ENCODE results near the gene SFPQ.

SFPQ gene

DNA sequence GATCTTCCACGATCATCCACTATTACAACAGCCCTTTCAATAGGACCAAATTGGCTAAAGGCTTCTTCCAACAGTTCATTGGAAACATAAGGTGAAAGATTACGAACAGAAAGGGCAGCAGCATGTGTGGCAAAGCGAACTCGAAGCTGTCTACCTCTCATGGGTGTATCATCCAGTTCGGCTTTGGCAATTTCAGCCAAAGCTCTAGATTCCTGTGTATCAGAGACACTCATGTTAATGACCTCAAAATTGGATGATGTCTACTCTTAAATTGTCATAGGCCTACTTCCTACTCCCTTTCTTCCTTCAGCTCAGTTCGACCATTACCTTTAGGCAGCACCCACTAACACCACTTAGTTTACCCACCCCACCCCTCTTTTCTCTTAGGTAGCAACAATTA is 2.2 kb downstream of the SFPQ start:
- FAIRE-seq, result peak; percentile 13
- TF ChIP-seq TAF1 (IDR thresholded peaks at IDR 0.05; ENCODE audit: low read depth, low read length) (no peak), PAX5 (IDR thresholded peaks at IDR 0.05; ENCODE audit: insufficient read depth, low read length, severe bottlenecking) (no peak), POLR2A (IDR thresholded peaks at IDR 0.05; ENCODE audit: low read depth, low read length) (peak; percentile 50; the same call in 1 of the 2 replicates), SPI1 (IDR thresholded peaks at IDR 0.05; ENCODE audit: low read depth, low read length) (no peak), POLR2AphosphoS5 (IDR thresholded peaks at IDR 0.05; ENCODE audit: low read depth, low read length) (no peak), POU2F2 (IDR thresholded peaks at IDR 0.05; ENCODE audit: low read depth, low read length) (no peak)
- no peak for DNase-seq (ENCODE audit: insufficient read length, low spot score)

DNA sequence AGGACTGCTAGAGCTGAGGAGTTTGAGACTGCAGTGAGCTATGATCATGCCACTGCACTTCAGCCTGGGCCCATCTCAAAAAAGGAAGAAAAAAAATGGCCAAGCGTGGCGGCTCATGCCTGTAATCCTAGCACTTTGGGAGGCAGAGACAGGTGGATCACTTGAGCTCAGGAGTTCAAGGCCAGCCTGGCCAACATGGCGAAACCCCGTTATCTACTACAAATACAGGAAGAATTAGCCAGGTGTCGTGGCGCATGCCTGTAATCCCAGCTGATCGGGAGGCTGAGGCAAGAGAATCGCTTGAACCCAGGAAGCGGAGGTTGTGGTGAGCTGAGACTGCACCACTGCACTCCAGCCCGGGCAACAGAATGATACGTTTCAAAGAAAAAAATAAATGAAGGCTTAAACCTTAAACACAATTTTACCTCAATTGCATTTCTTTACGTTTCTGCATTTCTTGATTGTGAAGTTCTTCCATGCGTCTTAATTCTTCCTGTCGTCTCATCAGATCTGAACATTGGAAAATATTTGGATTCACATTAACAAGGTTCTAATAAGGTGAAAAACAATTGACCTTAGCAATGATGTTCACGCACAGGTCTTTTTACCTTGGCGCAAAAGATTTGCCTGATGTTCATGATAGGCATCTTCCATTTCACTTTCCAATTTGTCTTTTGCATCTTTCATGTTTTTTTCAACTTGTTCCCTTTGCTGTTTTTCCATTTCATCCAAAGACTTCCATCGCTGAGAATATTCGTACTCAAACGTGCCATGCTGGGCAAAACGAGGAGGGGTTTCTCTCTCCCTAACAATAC is 4.2 kb downstream of the SFPQ start:
- FAIRE-seq (no peak), DNase-seq (ENCODE audit: insufficient read length, low spot score) (no peak)
- TF ChIP-seq POLR2A (IDR thresholded peaks at IDR 0.05; ENCODE audit: low read depth, low read length), result no peak
- TF ChIP-seq POLR2AphosphoS5 (IDR thresholded peaks at IDR 0.05; ENCODE audit: low read depth, low read length), result peak; percentile 53; the same call in 1 of the 2 replicates

DNA sequence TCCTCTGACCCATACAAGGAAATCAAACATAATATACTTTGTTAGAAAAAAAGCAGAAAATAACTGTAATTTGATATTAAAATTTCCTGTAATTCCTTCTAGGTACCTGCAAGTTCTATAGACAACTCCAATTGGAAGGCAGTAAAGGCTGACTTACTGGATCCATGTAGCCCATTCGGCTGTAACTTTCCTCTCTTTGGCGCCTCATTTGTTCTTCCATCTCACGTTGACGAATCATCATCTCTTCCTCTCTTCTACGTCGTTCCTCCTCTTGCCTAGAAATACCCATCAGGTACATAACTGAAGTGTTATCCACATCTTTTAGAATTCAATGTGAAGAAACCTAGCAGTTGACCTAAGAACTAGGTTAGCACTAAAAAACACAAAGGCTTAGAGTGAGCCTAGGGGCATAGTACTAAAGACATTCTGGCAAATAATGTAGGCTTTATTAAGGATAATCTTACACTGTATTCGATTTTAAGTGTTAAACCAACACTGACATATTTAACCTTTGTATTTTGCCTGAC is 5.1 kb downstream of the SFPQ start:
- TF ChIP-seq POLR2A (IDR thresholded peaks at IDR 0.05; ENCODE audit: low read depth, low read length), result peak; percentile 50; the same call in 1 of the 2 replicates
- no peak for TF ChIP-seq POLR2AphosphoS5 (IDR thresholded peaks at IDR 0.05; ENCODE audit: low read depth, low read length)
- TF ChIP-seq POU2F2 (IDR thresholded peaks at IDR 0.05; ENCODE audit: low read depth, low read length), result no peak
- DNase-seq (ENCODE audit: insufficient read length, low spot score) (no peak), FAIRE-seq (no peak)

DNA sequence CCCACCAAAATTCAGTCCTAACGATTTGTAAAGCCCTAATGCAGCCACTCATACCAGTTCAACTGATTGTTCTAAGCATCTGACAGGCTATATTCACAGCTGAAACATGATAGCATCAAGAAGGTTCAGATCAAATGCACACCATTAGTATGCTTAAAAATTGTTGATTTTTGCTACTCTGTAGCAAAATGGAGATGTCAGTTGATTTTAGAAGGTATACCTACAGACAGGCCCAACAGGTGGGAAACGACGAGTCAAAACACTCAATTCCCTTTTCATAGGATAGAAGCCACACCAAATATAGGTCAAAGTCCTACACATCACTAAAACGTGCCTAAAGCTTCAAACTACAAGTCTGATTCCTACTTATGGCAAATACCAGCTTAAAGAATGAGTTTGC is 6.7 kb downstream of the SFPQ start:
- DNase-seq (ENCODE audit: insufficient read length, low spot score) (no peak), FAIRE-seq (no peak)
- TF ChIP-seq POLR2AphosphoS5 (IDR thresholded peaks at IDR 0.05; ENCODE audit: low read depth, low read length) (no peak), TAF1 (IDR thresholded peaks at IDR 0.05; ENCODE audit: low read depth, low read length) (no peak), SPI1 (IDR thresholded peaks at IDR 0.05; ENCODE audit: low read depth, low read length) (no peak), POU2F2 (IDR thresholded peaks at IDR 0.05; ENCODE audit: low read depth, low read length) (no peak), PAX5 (IDR thresholded peaks at IDR 0.05; ENCODE audit: insufficient read depth, low read length, severe bottlenecking) (no peak)

DNA sequence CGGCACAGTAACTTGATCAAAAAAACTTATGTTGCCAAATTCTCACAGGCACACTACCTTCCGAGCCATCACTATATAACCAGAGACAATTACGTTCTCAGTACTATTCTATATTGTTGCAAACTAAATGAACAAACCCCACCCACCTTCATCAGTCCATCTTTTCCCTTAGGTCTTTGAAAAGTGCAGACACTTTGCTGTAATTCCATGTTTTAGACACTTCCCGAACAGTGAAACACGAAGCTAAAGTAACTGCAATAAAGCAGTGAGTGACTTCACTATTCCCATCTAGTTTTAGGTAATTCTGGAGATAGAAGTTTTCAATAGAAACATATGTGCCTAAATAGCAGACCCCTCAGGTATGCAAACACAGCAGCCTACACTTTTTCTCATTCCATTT is 7.7 kb downstream of the SFPQ start:
- FAIRE-seq (no peak), DNase-seq (ENCODE audit: insufficient read length, low spot score) (no peak)
- TF ChIP-seq POLR2A (IDR thresholded peaks at IDR 0.05; ENCODE audit: low read depth, low read length), result no peak; the same call in 1 of the 2 replicates
- peak; percentile 43; the same call in 1 of the 2 replicates for TF ChIP-seq POLR2AphosphoS5 (IDR thresholded peaks at IDR 0.05; ENCODE audit: low read depth, low read length)

DNA sequence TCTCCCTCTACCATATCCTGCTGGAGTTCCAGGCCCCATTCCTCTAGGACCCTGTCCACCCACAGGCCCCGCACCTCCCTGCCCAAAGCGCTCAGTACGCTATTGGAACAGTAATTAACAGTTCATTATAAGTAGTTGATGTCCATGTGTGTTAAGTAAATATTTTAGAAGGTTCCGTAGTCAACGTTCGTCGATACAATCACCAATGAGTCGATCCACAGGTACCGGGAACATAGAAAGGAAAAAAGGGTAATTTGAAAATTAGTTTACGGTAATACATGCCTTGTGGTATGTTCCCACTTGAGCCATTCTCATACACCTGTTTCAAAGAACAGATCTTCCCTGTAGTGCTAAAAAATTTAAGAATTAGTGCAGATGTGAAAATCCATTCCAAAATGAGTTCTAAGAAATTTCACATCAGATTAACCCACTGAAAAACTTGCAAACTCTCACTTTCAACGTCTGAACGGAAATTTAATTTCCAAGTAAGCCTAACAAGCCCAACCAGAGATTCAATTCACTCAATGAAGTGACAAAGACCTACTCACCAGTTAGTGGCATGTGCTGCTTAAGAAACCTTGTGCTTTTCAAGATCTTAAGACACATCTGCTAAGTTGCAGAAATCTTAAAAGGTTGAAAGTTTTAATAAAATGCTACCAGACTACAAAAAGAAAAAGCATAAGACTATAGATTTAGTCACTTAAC is 8.3 kb downstream of the SFPQ start:
- no peak for DNase-seq (ENCODE audit: insufficient read length, low spot score)
- no peak for FAIRE-seq
- TF ChIP-seq POU2F2 (IDR thresholded peaks at IDR 0.05; ENCODE audit: low read depth, low read length) (no peak), SPI1 (IDR thresholded peaks at IDR 0.05; ENCODE audit: low read depth, low read length) (no peak), PAX5 (IDR thresholded peaks at IDR 0.05; ENCODE audit: insufficient read depth, low read length, severe bottlenecking) (no peak), POLR2AphosphoS5 (IDR thresholded peaks at IDR 0.05; ENCODE audit: low read depth, low read length) (peak; percentile 27; the same call in 1 of the 2 replicates), TAF1 (IDR thresholded peaks at IDR 0.05; ENCODE audit: low read depth, low read length) (no peak), POLR2A (IDR thresholded peaks at IDR 0.05; ENCODE audit: low read depth, low read length) (no peak; the same call in 1 of the 2 replicates)

DNA sequence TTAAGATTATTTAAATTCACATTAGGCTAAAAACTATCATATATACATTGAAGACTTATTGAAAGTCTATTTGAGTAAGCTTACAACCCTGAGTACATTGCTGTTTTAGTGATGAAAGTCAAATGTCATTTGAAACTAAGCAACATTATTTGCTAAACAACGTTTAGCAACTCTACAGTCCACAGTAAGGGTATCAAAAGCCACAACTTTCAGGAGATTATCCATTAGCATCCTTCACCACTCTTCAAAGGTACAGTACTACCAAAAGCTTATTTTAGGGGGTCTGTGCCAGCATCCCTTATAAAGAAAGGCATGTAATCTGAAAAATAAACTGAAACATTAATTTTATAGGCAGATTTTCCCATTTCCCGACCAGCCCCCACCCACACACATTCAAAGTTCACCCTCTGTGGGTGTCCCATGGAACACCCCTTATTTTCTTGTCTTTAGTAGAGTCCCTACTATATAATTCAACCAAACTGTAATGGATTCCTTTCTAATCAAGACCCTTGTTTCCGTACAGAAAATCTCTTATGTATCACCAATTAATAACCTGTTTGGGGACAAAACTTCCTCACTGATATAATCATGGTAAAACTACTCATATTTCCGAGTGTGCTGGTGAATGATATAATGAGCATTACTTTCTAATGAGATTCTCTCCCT is 11.0 kb downstream of the SFPQ start:
- DNase-seq (ENCODE audit: insufficient read length, low spot score) (no peak), FAIRE-seq (no peak)
- no peak for TF ChIP-seq SPI1 (IDR thresholded peaks at IDR 0.05; ENCODE audit: low read depth, low read length)
- TF ChIP-seq POLR2AphosphoS5 (IDR thresholded peaks at IDR 0.05; ENCODE audit: low read depth, low read length), result no peak; the same call in 1 of the 2 replicates
- peak; percentile 62 for TF ChIP-seq POLR2A (IDR thresholded peaks at IDR 0.05; ENCODE audit: low read depth, low read length)
- no peak for TF ChIP-seq TAF1 (IDR thresholded peaks at IDR 0.05; ENCODE audit: low read depth, low read length)
- no peak for TF ChIP-seq POU2F2 (IDR thresholded peaks at IDR 0.05; ENCODE audit: low read depth, low read length)

DNA sequence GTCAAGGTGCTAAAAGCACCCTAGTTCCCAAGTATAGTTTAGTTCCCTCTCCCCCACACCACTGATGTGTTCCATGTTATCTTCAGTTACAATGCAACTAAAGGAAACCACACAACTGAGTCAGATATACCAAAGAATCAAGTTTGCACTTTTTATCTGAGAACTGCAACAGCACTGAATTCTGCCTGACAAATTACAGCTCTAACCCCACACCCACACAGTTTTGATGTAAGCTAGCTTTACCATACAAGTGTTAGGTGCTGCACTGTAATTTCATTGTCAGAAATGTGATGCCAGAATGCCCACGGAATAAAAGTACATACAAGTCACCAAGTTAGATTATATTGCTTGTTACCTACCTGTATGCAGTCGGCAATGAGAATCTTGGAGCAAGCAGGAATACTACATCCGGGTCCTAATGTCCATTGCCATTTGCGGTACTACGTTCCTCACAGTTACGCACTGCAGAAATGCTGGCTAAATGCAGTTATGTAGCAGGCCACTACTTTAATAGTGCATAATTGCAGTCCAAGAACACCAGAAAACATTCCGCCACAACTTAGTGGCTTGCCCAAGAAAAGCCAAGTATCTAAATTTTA is 12.1 kb downstream of the SFPQ start:
- FAIRE-seq, result no peak
- no peak for DNase-seq (ENCODE audit: insufficient read length, low spot score)
- TF ChIP-seq POLR2A (IDR thresholded peaks at IDR 0.05; ENCODE audit: low read depth, low read length), result peak; percentile 92
- no peak for TF ChIP-seq SPI1 (IDR thresholded peaks at IDR 0.05; ENCODE audit: low read depth, low read length)
- peak; percentile 11; the same call in 1 of the 2 replicates for TF ChIP-seq POU2F2 (IDR thresholded peaks at IDR 0.05; ENCODE audit: low read depth, low read length)
- TF ChIP-seq POLR2AphosphoS5 (IDR thresholded peaks at IDR 0.05; ENCODE audit: low read depth, low read length), result peak; percentile 95

DNA sequence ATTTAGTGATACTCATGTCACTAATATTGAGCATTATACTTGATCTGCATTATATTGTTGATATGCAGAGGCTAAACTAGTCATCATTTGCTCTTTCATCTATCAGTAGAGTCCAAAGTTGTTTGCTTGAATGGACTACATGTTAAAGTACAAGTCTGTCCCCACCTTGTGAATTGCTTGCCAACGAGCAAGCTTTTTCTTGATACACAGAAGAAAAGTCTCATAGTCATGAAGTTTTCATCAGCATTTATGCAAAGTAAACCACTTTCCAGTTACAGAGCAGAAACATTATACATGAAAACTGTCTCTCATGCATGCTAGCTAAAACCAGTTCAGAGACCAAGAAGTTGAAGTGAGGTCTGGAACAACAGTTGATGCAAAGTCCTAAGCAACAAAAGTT is 13.0 kb downstream of the SFPQ start:
- DNase-seq (ENCODE audit: insufficient read length, low spot score), result no peak
- FAIRE-seq, result no peak
- TF ChIP-seq SPI1 (IDR thresholded peaks at IDR 0.05; ENCODE audit: low read depth, low read length), result no peak
- no peak for TF ChIP-seq PAX5 (IDR thresholded peaks at IDR 0.05; ENCODE audit: insufficient read depth, low read length, severe bottlenecking)
- TF ChIP-seq POLR2AphosphoS5 (IDR thresholded peaks at IDR 0.05; ENCODE audit: low read depth, low read length), result no peak
- TF ChIP-seq POU2F2 (IDR thresholded peaks at IDR 0.05; ENCODE audit: low read depth, low read length), result no peak
- TF ChIP-seq POLR2A (IDR thresholded peaks at IDR 0.05; ENCODE audit: low read depth, low read length), result no peak
- TF ChIP-seq TAF1 (IDR thresholded peaks at IDR 0.05; ENCODE audit: low read depth, low read length), result no peak

Measured in GM12891 (cell line).